CMK (cell line): Measurements from ENCODE around the gene MAP2K5.

Source experiments
- DNase-seq: peaks from one replicate; pipeline ENCODE4 v3.0.0-alpha.2; 2010; ENCODE audit warnings: low read depth

MAP2K5 gene

DNA sequence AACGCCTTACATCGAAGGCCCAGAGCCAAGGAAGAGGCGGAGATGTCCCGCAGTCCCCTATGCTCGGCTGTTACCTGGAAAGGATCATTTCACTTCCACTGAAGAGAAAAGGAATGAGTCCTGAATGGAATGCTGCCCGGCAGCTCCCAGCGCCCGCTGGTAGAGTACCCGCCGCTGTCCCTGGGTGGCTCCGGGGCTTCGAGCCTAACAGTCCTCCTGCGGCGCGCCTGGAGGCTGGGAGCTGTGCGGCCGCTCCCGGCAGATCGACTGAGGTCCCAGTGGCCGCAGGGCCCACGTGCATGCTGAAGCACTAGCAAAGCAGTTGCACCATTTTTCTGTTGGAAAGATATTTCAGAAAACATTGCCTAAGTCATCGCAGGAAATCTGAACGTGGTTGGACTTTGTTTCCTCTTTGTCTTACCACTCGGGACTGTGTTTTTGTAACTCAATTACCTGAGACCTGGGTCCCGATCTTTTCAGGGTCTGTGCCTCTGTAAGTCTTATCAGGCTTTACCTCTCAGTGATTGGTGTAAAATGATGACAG is 296.4 kb downstream of the MAP2K5 start:
- no peak for DNase-seq

DNA sequence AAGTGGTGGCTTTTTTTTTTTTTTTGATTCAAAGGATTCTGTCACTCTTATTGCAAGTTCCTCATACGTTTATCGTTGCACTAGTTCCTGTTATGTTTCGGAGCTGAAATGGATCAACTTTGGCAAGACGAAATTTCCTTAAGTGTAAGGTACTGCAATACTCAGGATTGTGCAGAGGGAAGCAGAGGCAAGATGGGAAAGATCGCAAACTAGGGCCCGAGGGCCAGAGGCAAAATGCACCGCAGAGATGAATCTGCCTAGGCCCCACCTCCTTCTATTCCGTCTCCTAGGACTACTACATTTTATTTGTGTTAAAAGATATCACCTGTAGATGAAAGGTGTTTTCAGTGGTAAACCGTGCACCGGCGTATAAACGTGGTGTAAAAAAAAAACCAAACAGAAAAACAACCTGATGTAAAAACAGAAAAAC is 297.0 kb downstream of the MAP2K5 start:
- no peak for DNase-seq

DNA sequence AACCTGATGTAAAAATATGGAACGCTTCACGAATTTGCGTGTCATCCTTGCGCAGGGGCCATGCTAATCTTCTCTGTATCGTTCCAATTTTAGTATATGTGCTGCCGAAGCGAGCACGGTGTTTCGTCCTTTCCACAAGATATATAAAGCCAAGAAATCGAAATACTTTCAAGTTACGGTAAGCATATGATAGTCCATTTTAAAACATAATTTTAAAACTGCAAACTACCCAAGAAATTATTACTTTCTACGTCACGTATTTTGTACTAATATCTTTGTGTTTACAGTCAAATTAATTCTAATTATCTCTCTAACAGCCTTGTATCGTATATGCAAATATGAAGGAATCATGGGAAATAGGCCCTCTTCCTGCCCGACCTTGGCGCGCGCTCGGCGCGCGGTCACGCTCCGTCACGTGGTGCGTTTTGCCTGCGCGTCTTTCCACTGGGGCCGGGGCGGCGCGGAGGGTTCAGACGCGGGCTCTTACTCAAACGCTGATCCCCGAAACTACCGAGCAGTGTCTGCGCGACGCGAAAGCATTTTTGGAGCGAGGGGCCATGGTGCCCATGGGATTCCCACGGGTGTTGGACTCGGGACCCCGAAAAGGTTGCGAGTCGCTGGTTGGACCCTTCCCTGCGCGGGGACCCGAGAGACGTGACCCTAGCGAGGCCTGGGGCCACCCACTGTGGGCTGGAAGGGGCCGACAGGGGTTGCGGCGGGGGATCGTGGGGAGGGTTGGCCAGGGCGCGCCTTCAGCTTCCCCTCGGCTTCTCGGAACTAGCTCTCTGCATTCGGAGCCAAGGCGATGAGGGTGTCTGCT is 297.6 kb downstream of the MAP2K5 start, which contains the start of gene RNU6-1:
TSS of gene RNU6-1 (minus strand) at position 117 of the 820 bp plus-strand sequence.
- DNase-seq: peak; percentile 88

DNA sequence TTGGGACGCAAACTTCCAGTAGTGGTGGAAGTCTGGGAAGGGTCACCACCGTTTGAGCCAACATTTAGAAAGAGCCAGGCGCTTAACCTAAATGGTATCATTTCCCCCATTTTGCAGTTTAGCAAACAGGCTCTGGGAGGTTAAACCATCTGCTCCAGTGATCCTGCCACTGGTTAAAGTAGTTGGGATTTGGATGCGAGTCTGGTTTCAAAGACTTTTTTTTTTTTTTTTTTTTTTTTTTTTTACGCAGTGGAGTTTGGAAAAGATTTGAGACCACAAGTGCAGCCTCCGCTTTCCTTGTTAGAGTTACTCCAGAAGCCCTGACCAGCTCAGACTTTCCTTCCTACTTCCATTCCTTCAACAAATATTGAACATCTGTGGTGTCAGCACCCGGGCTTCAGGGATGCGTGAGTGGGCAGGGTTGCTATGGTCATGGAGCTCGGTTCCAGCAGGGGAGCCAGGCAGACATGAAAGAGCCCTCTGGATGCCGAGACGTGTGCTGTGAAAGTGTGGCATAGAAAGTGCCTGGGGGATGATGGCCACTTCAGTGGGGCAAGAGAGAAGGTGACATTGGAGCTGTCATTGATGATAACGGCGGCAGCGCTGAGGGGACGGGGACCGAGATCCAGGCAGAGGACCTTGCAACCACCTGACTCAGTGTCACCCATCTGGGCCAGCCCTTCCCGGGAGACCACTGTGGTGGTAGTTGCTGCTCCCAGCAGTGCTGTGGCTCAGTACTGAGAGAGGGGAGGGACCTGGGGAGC is 298.4 kb downstream of the MAP2K5 start:
- no peak for DNase-seq

DNA sequence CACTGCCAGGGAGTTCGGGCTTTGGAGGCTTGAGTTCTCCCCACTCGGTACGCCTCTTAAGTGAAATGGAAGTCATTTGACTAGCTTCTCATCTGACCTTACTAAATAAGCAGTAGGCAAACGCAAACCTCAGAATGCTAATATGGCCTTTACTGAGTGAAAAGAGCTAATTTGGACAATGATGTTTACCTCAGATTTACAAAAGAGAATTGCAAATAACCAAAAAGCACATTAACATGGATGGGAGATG is 298.9 kb downstream of the MAP2K5 start:
- DNase-seq: no peak

DNA sequence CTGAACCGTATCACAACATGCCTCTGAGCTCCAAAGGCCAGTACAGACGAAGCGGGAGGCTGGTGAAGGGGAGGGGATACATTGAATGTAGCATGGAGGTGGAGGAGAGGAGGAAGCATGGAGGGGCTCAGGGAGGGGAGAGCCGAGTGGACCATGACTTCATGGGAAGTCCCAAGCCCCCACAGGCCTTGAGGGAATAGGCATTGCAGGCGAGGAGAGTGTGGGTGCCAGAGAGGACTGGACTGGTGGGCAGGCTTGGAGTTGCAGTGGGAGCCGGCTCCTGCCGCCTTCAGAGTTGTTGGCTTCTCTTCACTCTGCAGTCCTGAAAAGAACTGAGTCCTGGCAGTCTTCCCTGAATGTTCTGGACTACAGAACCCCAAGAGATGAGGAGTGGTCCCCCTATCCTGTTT is 300.6 kb downstream of the MAP2K5 start:
- no peak for DNase-seq

DNA sequence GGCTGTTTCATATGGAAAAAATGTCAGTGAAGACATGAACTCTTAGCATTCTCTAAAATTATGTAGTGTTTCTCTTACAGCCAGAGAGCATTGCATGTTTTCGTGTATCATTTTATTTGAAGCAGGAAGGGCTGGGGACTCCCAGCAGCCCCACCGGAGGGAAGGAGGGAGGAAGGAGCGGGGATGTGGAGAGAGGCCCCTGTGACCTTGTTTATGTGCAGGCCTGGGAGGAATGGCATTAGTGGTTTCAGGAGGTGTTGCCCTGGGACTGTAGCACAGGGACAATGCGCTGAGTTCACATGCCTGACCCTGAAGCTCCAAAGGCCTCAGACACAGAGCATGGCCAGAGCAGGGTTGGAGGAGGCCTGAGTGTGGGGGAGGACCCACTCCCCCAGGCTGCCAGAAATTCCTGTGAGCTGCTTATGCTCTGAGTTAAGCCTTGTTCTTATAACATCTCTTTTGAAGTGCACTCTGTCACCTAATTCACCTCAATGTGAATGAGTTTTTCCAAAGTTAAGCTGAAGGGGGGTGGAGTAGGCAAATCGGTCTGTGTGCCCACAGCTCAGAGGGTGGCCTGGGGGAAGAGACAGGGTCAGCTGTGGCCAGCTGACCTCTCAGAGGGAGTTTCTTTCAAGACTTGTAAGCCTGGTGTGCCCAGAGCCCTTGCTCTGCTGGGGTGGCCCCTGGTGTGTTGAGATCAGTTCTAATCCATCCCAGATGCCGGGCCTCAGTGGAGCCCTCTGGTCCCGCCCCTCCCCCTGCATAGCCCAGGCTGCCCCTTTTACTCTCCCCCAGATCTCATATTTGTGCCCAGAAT is 301.3 kb downstream of the MAP2K5 start:
- DNase-seq: no peak

DNA sequence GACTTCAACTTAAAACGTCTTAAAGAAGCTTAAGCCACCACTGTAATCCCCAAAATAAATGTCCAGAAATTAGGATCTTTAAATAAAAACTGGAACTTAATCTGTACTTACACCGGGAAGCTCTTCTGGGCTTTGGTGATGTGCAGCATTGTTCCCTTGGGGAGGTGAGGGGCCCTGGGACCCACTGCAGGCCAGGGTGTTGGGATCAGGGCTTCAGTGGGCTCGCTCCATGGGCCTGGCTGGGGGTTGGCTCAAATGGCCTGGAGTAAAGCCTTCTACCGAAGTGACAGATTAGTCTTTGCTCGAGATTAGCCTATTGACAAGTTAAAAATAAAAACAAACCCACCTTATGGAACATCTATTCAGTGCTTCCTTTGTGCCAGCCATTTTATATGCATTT is 303.5 kb downstream of the MAP2K5 start:
- DNase-seq: no peak

DNA sequence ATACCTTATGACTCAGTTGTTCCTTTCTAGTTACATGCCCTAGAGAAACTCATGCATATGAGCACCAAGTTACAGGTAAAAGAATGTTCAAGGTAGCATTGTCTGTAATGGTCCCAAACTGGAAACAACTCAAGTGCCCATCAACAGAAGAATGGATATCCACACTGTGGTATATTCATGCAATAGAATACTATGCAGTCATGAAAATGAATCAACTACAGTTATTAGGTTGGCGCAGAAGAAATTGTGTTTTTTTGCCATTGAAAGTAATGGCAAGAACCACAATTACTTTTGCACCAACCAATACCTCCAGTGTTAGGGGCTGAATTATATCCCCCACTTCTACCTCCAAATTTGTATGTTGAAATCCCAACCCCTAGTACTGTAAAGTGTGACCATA is 307.0 kb downstream of the MAP2K5 start:
- no peak for DNase-seq

DNA sequence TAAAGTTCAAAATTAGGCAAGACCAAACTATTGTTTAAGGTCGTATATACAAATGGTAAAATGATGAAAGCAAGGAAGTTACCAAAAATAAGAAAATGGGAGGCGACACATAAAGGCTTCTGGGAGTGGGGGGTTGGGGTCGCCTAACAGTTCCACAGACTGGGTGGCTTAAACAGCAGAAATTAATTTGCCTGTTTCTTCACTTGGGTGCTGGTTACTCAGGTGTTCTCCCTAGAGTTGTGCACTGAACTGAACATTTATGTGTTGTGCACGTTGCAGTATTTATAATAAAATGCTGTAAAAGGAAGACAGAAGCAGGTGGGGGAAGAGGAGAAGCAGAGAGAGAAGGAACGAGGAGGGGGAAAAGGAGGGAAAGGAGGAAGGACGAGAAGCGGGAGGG is 307.8 kb downstream of the MAP2K5 start:
- DNase-seq: no peak

DNA sequence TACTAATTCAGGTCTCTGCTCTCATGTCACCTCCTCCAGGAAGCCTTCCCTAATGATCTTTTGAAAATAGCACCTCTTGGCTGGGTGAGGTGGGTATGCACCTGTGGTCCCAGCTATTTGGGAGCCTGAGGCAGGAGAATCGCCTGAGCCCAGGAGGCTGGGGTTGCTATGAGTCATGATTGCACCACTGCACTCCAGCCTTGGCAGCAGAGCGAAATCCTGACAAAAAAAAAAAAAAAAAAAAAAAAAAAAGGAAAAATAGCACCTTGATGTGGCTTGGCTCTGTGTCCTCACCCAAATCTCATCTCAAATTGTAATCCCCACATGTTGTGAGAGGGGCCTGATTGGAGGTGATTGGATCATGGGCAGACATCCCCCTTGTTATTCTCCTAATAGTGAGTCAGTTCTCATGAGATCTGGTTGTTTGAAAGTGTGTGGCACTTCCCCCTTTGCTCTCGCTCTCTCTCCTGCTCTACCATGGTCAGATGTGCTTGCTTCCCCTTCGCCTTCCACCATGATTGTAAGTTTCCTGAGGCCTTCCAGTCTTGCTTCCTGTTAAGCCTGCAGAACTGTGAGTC is 308.6 kb downstream of the MAP2K5 start:
- no peak for DNase-seq

DNA sequence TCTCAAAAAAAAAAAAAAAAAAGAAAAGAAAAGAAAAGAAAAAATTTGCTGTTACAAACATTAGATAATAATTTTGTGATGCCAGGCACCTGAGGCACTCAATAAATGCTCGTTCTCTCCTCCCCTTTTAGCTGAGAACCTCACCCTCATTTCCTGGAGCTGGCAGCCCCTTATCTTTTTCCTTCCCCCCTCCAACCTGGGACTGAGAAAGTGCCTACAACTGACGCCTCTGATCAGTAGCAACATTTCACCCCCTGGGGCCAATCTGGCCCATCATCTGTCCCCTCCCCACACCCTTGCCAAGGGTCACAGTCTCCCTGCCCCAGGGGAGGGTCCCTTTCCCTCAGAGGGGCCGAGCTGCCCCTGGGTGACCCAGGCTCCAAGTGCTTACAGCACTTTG is 309.9 kb downstream of the MAP2K5 start:
- DNase-seq: no peak

DNA sequence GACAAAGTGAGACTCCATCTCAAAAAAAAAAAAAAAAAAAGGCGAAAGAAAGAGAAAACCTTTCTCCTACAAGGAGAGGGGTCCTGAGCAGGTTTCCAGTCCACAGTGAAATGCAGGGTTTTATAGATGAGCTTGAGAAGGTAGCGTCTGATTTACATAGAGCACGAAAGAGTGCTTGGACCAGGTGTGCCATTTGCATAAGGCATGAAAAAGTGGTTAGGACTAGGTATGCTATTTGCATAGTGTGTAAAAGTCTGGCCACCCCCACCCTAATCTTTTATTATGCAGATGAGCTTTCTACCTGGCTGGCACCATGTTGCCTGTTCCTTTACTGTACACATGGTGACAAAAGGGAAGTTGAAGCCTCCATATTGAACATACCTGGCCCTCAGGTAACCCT is 311.0 kb downstream of the MAP2K5 start:
- DNase-seq: no peak

DNA sequence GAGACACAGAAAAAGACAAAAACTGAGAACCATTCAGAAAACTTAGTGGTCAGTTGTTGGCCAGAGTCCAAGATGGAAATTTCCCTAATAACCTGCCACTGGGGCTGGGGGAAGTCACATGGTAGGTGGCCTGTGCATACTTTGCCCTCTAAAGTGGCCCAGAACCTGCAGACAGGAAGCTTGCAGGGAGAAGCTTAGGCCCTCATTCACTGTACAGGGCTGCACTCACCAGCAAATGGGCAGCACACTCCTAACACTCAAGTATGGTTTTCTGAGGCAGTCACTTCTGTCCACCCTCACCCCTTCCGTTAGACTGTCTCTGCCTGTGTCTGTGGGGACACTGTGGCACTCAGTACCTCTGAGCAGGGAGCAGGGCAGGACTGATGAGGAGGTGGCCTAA is 311.9 kb downstream of the MAP2K5 start:
- DNase-seq: no peak

DNA sequence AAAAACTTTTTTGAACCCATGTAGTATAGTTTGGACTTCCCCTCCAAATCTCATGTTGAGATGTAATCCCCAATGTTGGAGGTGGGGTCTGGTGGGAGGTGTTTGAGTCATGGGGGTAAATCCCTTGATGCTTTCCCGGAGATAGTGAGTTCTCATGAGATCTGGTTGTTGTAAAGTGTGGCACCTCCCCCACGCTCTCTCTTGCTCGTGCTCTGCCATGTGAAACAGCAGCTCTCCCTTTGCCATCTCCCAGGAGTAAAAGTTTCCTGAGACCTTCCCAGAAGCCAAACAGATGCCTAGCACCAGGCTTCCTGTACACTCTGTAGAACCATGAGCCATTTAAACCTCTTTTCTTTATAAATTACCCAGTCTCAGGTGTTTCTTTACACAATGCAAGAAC is 313.3 kb downstream of the MAP2K5 start:
- no peak for DNase-seq
